ENCODE results near the gene ASRGL1. TPM values are rescaled to one million over a fixed set of nuclear protein-coding genes. Genes with fewer than 3 reads are reported as not detected.

ASRGL1 gene
- total RNA-seq, 1 experiment from 2014 or later = 31.1 TPM

DNA sequence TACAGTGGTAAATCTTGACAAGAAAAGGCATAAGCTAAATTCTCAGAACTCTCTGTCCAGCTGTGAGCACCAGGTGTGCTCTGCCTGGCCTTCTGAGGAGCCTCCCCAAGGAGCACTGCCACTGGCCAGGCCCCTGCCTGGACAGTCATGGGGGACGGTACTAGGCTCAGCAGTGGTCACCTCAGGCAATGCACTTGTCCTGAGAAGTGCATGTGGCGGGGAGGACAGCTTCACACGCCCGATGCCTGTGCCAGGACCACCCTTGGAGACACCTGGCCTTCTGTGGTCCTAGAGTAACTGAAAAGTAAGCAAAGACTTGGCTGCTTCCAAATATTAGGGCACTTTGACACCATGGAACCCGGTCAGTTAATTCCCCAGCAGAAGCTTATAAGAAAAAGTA lies 53.0 kb downstream of the ASRGL1 start:
- H4K91ac ChIP-seq (ENCODE audit: insufficient read length, low read depth, low read length) = no peak overlapping the region
- H3T11ph ChIP-seq (ENCODE audit: low read length) = no peak overlapping the region
- H2BK20ac ChIP-seq (ENCODE audit: low read depth, low read length, poor library complexity, severe bottlenecking) = no peak overlapping the region
- no peak overlapping the region for H3K23ac ChIP-seq (ENCODE audit: insufficient read length, low read depth, low read length)
- peaks cover 4% of the 10 kb centered on the region for H3K23me2 ChIP-seq (ENCODE audit: insufficient read length, low read depth, low read length, poor library complexity, severe bottlenecking)
- H4K5ac ChIP-seq (ENCODE audit: insufficient read length, low read depth, low read length) = no peak overlapping the region
- no peak overlapping the region for H3K4me2 ChIP-seq (ENCODE audit: insufficient read depth, insufficient read length, low read length)
- H2AK5ac ChIP-seq (ENCODE audit: insufficient read length, low read length) = no peak overlapping the region
- no peak overlapping the region for H3K14ac ChIP-seq (ENCODE audit: insufficient read depth, low read length)
- no peaks in the 10 kb centered on the region for H4K20me1 ChIP-seq (ENCODE audit: control insufficient read depth, insufficient read depth, insufficient read length)
- no CpG with 5 or more reads among the region's 5 CpGs for WGBS (ENCODE audit: extremely low coverage, insufficient read length, low lambda C conversion rate)
- H3K9ac ChIP-seq (ENCODE audit: extremely low read depth, insufficient read length, low read length) = no peak overlapping the region
- no peak overlapping the region for H3K56ac ChIP-seq (ENCODE audit: insufficient read length, low read depth, low read length)
- H2BK15ac ChIP-seq (ENCODE audit: low read depth, low read length) = no peak overlapping the region
- Mint-ChIP-seq H3K9me3 (no peaks in the 10 kb centered on the region), H3K4me1 (peaks cover 4% of the 10 kb centered on the region in 2 experiments; a peak in 3 of 4 replicates), H3K4me3 (no peak overlapping the region), H3K27ac (no peak overlapping the region), H3K27me3 (ENCODE audit: low read depth) (no peaks in the 10 kb centered on the region), H3K36me3 (ENCODE audit: insufficient read depth in 1 of 3, low read depth in 3 of 3) (no peaks in the 10 kb centered on the region)
- H4K8ac ChIP-seq (replicated peaks; ENCODE audit: insufficient read length, low read depth, low read length) = no peak overlapping the region
- H3K27me3 ChIP-seq (ENCODE audit: insufficient read depth, low read length) = no peaks in the 10 kb centered on the region
- H3K27ac ChIP-seq (ENCODE audit: insufficient read length, low read depth, low read length) = no peak overlapping the region
- TF ChIP-seq, protein P1, sequence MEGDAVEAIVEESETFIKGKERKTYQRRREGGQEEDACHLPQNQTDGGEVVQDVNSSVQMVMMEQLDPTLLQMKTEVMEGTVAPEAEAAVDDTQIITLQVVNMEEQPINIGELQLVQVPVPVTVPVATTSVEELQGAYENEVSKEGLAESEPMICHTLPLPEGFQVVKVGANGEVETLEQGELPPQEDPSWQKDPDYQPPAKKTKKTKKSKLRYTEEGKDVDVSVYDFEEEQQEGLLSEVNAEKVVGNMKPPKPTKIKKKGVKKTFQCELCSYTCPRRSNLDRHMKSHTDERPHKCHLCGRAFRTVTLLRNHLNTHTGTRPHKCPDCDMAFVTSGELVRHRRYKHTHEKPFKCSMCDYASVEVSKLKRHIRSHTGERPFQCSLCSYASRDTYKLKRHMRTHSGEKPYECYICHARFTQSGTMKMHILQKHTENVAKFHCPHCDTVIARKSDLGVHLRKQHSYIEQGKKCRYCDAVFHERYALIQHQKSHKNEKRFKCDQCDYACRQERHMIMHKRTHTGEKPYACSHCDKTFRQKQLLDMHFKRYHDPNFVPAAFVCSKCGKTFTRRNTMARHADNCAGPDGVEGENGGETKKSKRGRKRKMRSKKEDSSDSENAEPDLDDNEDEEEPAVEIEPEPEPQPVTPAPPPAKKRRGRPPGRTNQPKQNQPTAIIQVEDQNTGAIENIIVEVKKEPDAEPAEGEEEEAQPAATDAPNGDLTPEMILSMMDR (conservative IDR thresholded peaks at IDR 0.05) = no peak
- peaks cover 1% of the 10 kb centered on the region; the same call in 1 of the 2 replicates for H3K4me1 ChIP-seq (ENCODE audit: insufficient read depth, low read length)
- no peaks in the 10 kb centered on the region for H3K79me1 ChIP-seq (ENCODE audit: insufficient read depth, low read depth, low read length, poor library complexity, severe bottlenecking)
- H2AFZ ChIP-seq (ENCODE audit: low read length) = no peak overlapping the region
- no peak overlapping the region for H2BK12ac ChIP-seq (ENCODE audit: insufficient read length, low read depth, low read length)
- no peak overlapping the region for H3K18ac ChIP-seq (ENCODE audit: insufficient read length, low read depth, low read length)
- H2BK5ac ChIP-seq (ENCODE audit: insufficient read length, low read length) = no peak overlapping the region
- H3K9me3 ChIP-seq (ENCODE audit: control insufficient read depth, low read depth, low read length) = no peaks in the 10 kb centered on the region
- no peaks in the 10 kb centered on the region for H3K79me2 ChIP-seq (ENCODE audit: insufficient read depth, low read length)
- no peak for DNase-seq
- no peak overlapping the region for H2BK120ac ChIP-seq (ENCODE audit: low read depth, low read length, poor library complexity, severe bottlenecking)
- no peak overlapping the region for H3K4ac ChIP-seq (ENCODE audit: low read depth, low read length)
